Endothelial cell of umbilical vein (primary cell): ENCODE results near the gene HSD17B11.

Experiments used
- EZH2 ChIP-seq: IDR thresholded peaks from 2 replicates; pipeline ENCODE4 v1.6.1; 2012; ENCODE audit warnings: borderline replicate concordance, low read depth, mild to moderate bottlenecking, moderate library complexity, low read length, inconsistent platforms; ENCODE audit not compliant: severe bottlenecking
- FOS ChIP-seq: IDR thresholded peaks from 2 replicates; pipeline ENCODE4 v1.6.1; 2011; ENCODE audit warnings: mild to moderate bottlenecking, low read length, moderate library complexity, borderline replicate concordance; ENCODE audit not compliant: insufficient read depth
- GATA2 ChIP-seq: IDR thresholded peaks from 2 replicates; pipeline ENCODE4 v1.7.0; 2011; ENCODE audit warnings: low read depth, mild to moderate bottlenecking, moderate library complexity, mixed read lengths, low read length; ENCODE audit not compliant: insufficient read length, insufficient read depth
- JUN ChIP-seq: IDR thresholded peaks from 2 replicates; pipeline ENCODE4 v1.6.1; 2011; ENCODE audit warnings: borderline replicate concordance, low read depth; ENCODE audit not compliant: insufficient read length, insufficient read depth
- MYC ChIP-seq: IDR thresholded peaks from one replicate; pipeline ENCODE4 v1.6.1; 2011; ENCODE audit warnings: mild to moderate bottlenecking, low read depth, low read length
- POLR2A ChIP-seq: IDR thresholded peaks from 2 replicates; pipeline ENCODE4 v1.6.1; 2012; ENCODE audit warnings: low read depth, mild to moderate bottlenecking, control low read depth, low read length
- TF ChIP-seq, protein P1 (sequence below), 2 donors: IDR thresholded peaks; 1 replicate in 1 of 2; 2 replicates in 1 of 2; pipeline ENCODE4 v1.5.1; 2011; ENCODE audit warnings: low read length in 2 of 2, mild to moderate bottlenecking in 2 of 2, moderate library complexity in 2 of 2, control low read depth in 1 of 2, inconsistent platforms in 1 of 2, low read depth in 1 of 2; ENCODE audit not compliant: insufficient read depth in 1 of 2; ENCODE audit errors: extremely low read depth in 1 of 2
- TF ChIP-seq, protein P2 (sequence below): IDR thresholded peaks from 2 replicates; pipeline ENCODE4 v1.6.1; 2011; ENCODE audit not compliant: insufficient read depth, insufficient read length

DNA sequence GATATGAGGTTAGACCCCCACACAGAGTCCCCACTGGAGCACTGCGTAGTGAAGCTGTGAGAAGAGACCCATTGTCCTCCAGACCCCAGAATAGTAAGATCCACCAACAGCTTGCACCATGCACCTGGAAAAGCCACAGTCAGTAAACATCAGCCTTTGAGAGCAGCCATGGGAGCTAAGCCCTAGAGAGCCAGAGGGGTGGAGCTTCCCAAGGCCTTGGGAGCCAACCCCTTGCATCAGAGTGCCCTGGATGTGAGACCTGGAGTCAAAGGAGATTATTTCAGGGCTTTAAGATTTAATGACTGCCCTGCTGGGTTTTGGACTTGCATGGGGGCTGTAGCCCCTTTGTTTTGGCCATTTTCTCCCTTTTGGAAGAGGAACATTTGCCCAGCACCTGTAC lies 104.0 kb downstream of the HSD17B11 start:
- TF ChIP-seq, protein P1, sequence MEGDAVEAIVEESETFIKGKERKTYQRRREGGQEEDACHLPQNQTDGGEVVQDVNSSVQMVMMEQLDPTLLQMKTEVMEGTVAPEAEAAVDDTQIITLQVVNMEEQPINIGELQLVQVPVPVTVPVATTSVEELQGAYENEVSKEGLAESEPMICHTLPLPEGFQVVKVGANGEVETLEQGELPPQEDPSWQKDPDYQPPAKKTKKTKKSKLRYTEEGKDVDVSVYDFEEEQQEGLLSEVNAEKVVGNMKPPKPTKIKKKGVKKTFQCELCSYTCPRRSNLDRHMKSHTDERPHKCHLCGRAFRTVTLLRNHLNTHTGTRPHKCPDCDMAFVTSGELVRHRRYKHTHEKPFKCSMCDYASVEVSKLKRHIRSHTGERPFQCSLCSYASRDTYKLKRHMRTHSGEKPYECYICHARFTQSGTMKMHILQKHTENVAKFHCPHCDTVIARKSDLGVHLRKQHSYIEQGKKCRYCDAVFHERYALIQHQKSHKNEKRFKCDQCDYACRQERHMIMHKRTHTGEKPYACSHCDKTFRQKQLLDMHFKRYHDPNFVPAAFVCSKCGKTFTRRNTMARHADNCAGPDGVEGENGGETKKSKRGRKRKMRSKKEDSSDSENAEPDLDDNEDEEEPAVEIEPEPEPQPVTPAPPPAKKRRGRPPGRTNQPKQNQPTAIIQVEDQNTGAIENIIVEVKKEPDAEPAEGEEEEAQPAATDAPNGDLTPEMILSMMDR (IDR thresholded peaks at IDR 0.05; ENCODE audit: extremely low read depth in 1 of 2, insufficient read depth in 1 of 2, low read depth in 1 of 2, low read length in 2 of 2) = no peak
- TF ChIP-seq, protein P2, sequence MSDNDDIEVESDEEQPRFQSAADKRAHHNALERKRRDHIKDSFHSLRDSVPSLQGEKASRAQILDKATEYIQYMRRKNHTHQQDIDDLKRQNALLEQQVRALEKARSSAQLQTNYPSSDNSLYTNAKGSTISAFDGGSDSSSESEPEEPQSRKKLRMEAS = no peak
- no peak for TF ChIP-seq POLR2A
- no peak for TF ChIP-seq MYC
- TF ChIP-seq EZH2 = no peak
- TF ChIP-seq FOS = no peak
- no peak for TF ChIP-seq GATA2
- no peak for TF ChIP-seq JUN
